ENCODE measurements around the gene TNPO1.

GRCh38 chr5:72943307-72943706, 126.8 kb downstream of the TNPO1 start:
- TF ChIP-seq POLR2AphosphoS5 (IDR thresholded peaks at IDR 0.05) (no peak), CTCF (IDR thresholded peaks at IDR 0.05; ENCODE audit: poor library complexity, severe bottlenecking) (no peak), MXI1 (conservative IDR thresholded peaks at IDR 0.05; ENCODE audit: poor library complexity, severe bottlenecking) (no peak), REST (IDR thresholded peaks at IDR 0.05; ENCODE audit: borderline replicate concordance) (no peak)
